Lung microvascular endothelial cell (primary cell): ENCODE data around the gene CHST9. TPM values are rescaled to one million over a fixed set of nuclear protein-coding genes. Genes with fewer than 3 reads are reported as not detected.
"Not testable (repeated sequence)": the region's sequence is repeated elsewhere in the genome, so short reads cannot be mapped to it uniquely, and the experiment has no call there.

Experiments
- DNase-seq, 2 donors: peaks; one replicate each; pipeline versions ENCODE4 v3.0.0 to v3.0.0-alpha.2; 2010; ENCODE audit warnings: low read depth in 2 of 2
- total RNA-seq: library from RNA; depleted of rRNA; stranded (reverse); fragments of >200 nt; gene quantifications from 2 replicates; pipeline ENCODE4 v1.2.1, GENCODE V29; 2014

The CHST9 gene
- not detected in 2 replicates for total RNA-seq

DNA sequence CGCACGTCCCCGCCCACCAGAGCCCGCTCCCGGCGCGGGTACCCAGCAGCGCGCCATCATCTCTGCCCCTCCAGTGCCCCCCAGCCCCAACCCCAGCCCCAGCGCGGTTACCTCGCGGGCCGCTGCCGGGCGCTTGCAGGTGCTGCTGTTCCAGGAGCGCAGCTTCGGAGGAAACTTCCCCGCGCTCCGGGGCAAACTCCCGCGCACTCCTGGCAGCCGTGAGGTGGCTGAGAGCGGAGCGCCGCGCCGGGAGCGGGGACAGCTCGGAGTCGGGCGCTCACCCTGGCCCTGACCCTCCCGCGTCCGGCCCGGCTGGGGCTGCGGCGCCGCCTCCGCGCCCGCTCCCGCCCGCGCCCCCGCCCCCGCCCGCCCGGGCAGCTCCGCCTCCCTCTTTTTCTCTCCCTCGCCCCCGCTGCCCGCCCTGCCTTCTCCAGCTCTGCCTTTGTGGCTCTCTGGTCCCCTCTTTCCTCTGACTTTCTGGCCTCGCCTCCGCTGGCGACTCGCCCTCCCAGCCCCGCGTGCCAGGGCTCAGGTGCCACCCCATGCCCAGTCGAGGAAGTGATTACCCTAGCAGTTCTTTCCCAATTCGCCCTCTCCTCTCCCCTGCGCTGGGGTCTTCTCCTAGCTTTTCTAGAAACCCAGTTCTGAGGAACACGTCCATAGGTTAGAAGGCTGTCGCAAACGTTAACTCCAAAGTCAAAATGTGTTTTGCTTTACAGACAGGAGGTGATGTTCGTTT lies at the start of gene CHST9:
CHST9 (minus strand) TSS at position 284 of the 739 bp plus-strand sequence. CDS start 42,499 bp downstream, outside the sequence.
- DNase-seq = no peak

GRCh38 chr18:27232355-27232754 lies 47.2 kb upstream of the CHST9 start:
- not testable (repeated sequence) for DNase-seq

GRCh38 chr18:27231671-27232070 lies 46.6 kb upstream of the CHST9 start:
- not testable (repeated sequence) for DNase-seq

DNA sequence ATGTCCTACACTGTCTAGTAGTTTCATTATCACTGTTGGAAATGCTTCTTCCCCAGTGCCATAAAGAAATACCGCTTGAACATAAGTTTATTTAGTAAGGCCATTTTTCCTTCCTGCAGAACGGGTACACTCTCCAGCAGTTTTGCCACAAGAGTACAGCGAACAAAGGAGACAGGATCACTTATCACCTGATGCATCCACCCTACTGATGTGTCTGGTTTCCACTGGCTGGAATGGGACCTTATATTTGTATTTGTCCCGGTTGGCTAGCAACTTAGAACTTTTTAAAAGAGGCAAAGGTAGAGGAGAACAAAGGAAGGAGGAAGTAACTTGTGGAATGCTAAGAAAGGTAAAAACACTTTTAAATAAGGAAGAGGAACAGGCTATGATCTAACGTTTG lies 46.1 kb upstream of the CHST9 start:
- DNase-seq = not testable (repeated sequence)

- no peak for DNase-seq
Observed at GRCh38 chr18:27227721-27228120, 42.6 kb upstream of the CHST9 start.

DNA sequence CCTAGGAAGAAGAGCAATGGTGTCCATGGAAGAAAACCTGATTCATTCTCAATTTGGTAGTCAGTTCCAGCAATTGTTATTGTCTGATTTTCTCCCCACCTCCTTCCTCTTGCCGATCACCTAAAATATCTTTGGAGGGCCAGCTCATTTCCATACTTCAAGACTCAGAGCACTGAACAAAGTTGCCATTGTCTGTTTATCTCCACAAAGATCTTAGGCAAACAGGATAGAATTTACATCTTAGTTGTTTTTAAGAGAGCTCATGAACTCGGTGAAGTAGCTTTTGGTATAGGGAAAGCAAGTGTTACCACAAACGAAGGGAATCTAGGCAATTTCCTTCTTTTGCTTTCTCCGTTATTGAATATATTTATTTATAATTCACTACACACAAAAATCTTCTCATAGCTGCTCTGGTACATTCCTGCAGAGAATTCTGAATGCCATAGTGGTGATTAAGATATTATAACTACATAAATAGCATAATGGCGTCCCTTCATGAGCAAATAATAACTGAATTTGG lies 41.5 kb upstream of the CHST9 start:
- no peak for DNase-seq

DNA sequence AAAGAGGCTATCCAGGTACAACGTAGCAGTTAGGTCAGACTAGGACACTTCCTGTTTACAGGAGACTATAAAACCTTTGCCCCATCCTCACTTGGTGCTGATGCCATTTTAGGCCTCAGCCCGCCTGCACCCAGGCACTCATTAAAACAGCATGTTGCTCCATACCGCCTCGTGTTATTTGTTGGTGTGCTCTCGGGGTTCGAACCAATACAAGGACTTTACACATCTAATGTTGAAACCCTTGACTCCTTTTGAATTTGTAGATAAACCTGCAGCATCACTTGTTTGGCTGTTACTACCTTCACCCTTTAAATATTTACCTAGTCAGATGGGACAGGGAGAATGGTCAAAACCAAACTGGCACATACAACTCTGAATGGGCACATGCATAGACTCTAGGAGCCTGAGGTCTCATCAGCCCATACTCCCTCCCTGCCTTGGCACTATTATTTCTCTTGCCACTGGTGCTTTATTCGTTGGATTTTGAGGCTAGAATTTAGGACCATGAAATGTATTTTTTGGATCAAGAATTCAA lies 40.9 kb upstream of the CHST9 start:
- DNase-seq = no peak

- no peak for DNase-seq
Observed at GRCh38 chr18:27223526-27224291, 38.6 kb upstream of the CHST9 start.

DNA sequence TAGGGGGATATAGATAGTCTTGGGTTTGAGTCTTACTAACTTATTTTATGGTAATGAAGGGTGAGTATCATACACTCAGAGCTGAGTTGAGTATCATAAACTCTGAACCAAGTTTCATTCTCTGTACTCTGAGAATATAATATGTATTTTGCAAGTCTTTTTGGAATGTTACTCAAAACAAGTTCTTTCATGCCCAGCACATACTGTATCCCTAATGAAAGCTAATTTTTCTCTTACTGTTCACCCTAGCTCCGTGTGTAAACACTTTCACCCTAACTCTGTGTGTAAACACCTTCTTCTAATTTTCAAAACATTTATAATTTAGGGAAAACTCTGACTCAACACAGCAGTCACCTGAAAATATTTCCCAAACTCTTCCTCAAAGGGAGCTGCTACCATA lies 29.7 kb upstream of the CHST9 start:
- no peak for DNase-seq

DNA sequence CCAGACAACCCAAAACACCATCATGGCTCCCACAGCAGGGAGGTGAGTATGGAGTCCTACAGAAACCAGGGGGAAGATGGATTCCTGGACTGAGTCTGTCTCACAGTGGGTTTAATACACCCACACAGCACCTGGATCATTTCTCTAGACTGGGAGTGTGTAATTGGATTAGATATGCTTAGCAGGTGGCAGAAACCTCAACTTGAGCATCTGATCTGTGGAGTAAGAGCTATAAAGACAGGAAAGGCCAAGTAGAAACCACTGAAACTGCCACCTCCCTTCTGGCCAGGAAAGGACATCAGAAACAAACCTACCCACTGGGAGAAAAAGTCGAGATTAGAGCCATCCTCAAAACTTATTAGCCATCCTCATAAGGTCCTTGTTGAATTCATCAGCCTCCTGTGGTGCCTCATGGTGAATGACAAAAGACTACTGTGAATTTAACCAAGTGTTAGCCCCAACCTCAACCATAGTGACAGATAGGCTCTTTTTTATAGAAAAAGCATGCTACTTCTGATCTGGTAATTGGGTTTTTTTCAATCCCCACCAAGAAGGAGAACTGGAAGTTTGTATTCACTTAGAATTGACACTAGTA lies 28.1 kb upstream of the CHST9 start:
- no peak for DNase-seq

DNA sequence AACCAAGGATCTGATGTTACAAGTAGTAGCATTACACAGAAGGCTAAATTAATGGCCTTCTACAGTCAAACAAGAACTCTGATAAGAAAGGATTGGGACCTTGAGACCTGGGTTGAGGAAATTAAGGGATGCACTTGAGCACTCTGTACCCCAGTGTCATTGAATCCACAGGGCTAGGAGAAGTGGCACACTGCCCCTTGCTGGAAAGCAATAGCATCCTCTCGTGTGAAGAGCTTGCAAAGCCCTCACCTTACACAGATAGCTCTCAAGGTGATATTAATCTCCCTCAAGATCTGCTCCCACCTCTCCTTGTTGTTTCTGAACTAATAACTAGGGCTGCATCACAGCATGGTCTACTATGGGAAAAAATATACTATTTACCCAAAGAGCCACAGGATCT lies 26.5 kb upstream of the CHST9 start:
- DNase-seq = no peak

DNA sequence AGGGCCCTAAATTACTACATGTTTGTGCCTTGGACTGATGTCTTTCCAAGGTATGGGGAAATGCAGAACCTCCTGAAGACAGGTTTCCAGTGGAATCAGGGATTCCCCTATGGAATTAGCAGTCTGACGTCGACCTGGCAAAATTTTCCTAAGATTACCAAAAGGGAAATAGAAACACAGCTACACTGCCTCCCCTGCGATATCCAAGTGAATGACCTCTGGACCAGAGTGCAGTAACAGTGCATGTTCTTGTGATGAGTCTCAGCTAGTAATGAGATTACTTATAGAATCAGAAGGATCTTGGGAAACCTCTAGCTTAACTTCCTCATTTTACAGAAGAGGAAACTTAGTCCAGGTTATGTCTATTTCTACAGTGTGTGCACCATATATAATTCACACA lies 21.3 kb upstream of the CHST9 start:
- no peak for DNase-seq

- no peak for DNase-seq
Observed at GRCh38 chr18:27202741-27203140, 17.6 kb upstream of the CHST9 start.

- DNase-seq = no peak
Observed at GRCh38 chr18:27198036-27198435, 12.9 kb upstream of the CHST9 start.

DNA sequence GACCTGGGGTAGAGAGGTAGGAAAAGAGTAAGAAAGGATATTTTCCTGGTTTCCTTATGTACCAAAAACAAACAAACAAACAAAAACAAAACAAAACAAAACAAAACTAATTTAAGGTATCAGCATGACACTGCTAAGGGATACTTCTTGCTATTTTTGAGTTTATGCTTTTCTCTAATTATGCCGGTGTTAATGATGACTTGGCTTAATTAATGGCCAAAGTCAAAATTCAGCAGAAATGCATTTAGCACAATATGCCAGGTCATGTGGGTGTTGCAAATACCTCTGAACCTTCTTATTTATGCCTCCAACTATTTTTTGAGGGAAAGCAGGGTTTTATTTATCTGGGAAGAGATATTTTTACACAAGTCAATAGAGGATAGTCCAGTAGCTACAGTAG lies 3.2 kb upstream of the CHST9 start:
- no peak for DNase-seq

GRCh38 chr18:27185897-27186296 lies 789 bp upstream of the CHST9 start:
- DNase-seq = no peak

DNA sequence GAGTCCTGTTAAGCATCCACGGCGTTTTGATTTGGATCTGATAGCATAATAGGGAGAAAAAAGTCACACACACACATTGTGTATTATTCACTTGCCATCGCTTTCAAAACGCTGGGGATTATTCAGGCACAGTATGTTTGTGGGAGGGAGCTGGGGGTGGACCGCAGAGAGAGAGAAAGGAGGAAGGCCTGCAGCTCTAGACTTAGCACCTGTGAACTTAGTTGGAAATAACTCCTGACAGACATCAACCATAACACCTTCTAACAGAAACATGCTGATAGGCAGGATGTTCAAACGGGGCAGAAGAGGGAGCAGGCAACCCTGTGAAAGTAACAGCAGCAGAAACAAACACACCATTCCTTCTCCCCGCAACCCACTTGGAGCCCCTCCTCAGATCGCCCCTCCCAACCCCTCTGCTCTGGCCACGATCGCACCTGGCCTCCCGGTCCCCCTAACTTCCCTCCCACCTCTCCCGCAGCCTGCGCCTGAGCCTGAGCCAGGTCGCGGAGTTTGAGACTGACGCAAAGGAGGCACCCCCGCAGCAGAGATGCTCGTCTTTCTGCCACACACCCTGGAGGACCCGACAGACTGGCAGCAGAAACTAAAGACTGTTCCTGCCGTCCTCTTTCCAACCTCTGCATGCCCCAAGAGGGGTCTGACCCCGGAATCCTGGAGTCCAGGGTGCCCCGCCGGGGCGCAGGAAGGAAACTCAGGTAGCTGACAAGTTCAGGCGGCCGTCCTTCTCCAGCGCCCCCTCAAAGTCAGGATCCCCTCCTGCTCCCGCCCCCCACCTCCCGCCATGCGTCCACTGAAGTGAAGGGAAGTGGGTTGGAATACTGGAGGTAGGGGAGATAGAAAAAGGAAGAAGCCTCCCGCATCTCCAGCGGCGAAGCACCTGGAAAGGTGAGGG lies 738 bp downstream of the CHST9 start:
- DNase-seq = no peak

- no peak for DNase-seq
Observed at GRCh38 chr18:27181726-27182125, 3.4 kb downstream of the CHST9 start.

GRCh38 chr18:27178424-27178823 lies 6.7 kb downstream of the CHST9 start:
- DNase-seq = no peak

GRCh38 chr18:27175914-27176313 lies 9.2 kb downstream of the CHST9 start:
- DNase-seq = no peak

DNA sequence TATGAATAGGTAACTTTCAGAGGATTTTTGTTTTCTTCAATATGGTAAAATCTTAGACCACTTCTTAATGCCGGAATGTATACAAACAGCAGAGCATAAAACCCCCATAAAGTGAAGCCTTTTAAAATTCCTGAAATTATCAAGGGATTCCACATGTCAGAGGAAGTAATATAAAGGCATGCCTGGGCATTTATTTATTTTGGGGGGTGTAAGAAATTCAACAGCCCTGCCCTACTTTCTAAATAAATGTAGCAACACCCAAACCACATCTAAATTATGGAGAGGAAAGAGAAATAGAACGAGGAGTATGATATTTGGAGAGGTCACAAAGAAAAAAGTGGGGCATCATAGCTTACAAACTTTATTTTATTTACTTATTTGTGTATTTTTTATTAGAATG lies 9.9 kb downstream of the CHST9 start:
- no peak for DNase-seq
